H1 (cell line): ENCODE measurements around the gene LILRB2.

Experiments used
- BRCA1 ChIP-seq: IDR thresholded peaks from 2 replicates; pipeline ENCODE4 v1.6.1; 2012; ENCODE audit warnings: low read depth, low read length, improper control_type of control experiment
- CHD1 ChIP-seq: IDR thresholded peaks from 2 replicates; pipeline ENCODE4 v1.6.1; 2012; ENCODE audit warnings: low read depth, low read length, improper control_type of control experiment
- POLR2A ChIP-seq, 2 experiments: IDR thresholded peaks; 1 replicate in 1 of 2; 2 replicates in 1 of 2; pipeline ENCODE4 v1.6.1; 2011; ENCODE audit warnings: low read depth in 2 of 2, low read length in 2 of 2, mild to moderate bottlenecking in 2 of 2; ENCODE audit errors: control extremely low read depth in 1 of 2
- RFX5 ChIP-seq: IDR thresholded peaks from 2 replicates; pipeline ENCODE4 v1.6.1; 2011; ENCODE audit warnings: low read depth, low read length, improper control_type of control experiment, borderline replicate concordance
- TF ChIP-seq, protein P1 (sequence below), 3 experiments: IDR thresholded peaks; 1 replicate in 2 of 3; 2 replicates in 1 of 3; pipeline versions ENCODE4 v1.5.1 to v1.6.1; 2011; ENCODE audit warnings: low read length in 3 of 3, mild to moderate bottlenecking in 3 of 3, inconsistent platforms in 2 of 3, low read depth in 1 of 3, moderate library complexity in 1 of 3; ENCODE audit not compliant: insufficient read depth in 1 of 3; ENCODE audit errors: control extremely low read depth in 1 of 3

DNA sequence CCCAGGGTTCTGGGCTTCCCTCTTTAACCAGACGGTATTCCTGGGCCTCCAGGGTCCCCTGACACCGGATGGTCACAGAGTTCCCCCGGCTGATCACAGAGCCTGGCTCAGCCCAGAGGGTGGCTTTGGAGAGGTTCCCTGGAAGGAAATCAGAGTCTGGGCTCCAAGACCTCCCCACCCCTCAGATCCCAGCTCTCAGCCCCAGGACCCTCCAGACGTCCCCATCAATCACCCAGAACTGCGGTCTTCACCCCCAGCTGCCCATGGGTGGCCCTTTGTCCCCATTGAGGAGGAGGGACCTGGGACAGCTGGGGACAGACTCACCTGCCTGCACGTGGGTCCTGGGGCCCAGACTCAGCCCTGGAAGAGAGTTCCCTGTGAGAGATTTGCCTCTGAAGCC, 31.1 kb upstream of the LILRB2 start:
- TF ChIP-seq CHD1 (no peak), POLR2A (IDR thresholded peaks at IDR 0.05; ENCODE audit: control extremely low read depth in 1 of 2, low read depth in 2 of 2, low read length in 2 of 2) (no peak), BRCA1 (no peak), RFX5 (no peak)
- TF ChIP-seq, protein P1, sequence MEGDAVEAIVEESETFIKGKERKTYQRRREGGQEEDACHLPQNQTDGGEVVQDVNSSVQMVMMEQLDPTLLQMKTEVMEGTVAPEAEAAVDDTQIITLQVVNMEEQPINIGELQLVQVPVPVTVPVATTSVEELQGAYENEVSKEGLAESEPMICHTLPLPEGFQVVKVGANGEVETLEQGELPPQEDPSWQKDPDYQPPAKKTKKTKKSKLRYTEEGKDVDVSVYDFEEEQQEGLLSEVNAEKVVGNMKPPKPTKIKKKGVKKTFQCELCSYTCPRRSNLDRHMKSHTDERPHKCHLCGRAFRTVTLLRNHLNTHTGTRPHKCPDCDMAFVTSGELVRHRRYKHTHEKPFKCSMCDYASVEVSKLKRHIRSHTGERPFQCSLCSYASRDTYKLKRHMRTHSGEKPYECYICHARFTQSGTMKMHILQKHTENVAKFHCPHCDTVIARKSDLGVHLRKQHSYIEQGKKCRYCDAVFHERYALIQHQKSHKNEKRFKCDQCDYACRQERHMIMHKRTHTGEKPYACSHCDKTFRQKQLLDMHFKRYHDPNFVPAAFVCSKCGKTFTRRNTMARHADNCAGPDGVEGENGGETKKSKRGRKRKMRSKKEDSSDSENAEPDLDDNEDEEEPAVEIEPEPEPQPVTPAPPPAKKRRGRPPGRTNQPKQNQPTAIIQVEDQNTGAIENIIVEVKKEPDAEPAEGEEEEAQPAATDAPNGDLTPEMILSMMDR (IDR thresholded peaks at IDR 0.05; ENCODE audit: control extremely low read depth in 1 of 3, insufficient read depth in 1 of 3, low read depth in 1 of 3, low read length in 3 of 3) = no peak
